Left colon (tissue), 2 donors: ENCODE results near the gene PNMA6E. TPM values are rescaled to one million over a fixed set of nuclear protein-coding genes. Genes with fewer than 3 reads are reported as not detected.

Experiments
- ATAC-seq: fragments of 200-7000 bp; cut with Tn5 transposase; one replicate; pipeline ENCODE4 v1.9.1; 2020; ENCODE audit warnings: mild to moderate bottlenecking, moderate library complexity
- DNase-seq, 2 donors: peaks; one replicate each; pipeline ENCODE4 v3.0.0-alpha.2; 2020
- intact Hi-C, 2 donors: fragments of 100-400 bp; cut with DNase I in 1 of 2; cut with micrococcal nuclease in 1 of 2; formaldehyde crosslinking; loops; one replicate each; pipeline versions ENCODE4 v1.11.2 to v1.14.0; 2022; cut with DNase I, micrococcal nuclease
- total RNA-seq, 2 donors: library from RNA; stranded (reverse); fragmentation: NEBNext Ultra II Directional; extraction: Animal tissue kit (Norgen Biotek cat#: 25700); gene quantifications; one replicate each; pipeline ENCODE4 v1.2.1, GENCODE V29; 2021
- donor health status: DM: no; HTN: no; CAD: no.
- donor health status: DM: yes; HTN: yes; CAD: no.

PNMA6E gene
- total RNA-seq, 2 donors from 2014 or later = not detected

DNA sequence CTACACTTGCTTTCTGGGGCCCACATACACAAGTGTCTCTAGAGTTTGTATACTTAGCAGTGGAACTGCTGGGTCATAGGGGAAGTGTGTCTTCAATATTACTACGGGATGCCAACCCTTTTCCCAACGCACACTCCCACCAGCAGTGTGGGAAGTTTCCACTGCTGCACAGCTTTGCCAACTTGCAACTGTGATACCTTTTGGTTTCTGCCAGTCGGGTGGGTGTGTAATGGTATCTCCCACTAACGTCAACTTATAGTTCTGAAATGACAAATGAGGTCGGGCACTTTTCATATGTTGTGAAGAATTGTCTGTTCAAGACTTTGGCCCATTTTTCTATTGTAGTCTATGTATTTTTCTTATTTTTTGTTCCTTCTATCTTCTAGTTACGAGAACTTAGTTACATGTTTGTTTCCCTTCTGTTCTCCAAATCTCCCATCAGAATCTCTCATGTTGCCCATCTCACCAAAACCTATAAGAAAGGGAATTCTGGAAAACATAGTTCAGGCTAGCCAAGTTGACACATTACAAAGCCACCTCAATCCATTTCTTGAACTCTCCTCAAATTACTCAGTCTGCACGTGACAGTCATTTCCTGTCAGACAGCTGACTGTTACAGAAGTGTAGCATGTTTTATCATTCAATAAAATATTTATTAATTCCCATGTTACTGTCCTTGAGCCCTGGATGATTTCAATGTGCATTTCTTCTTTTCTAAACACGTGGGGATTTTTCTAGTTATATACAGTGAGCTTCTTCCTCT, 30.7 kb downstream of the PNMA6E start:
- DNase-seq (no peak), ATAC-seq (no peak)
- intact Hi-C loops = no loop called here

DNA sequence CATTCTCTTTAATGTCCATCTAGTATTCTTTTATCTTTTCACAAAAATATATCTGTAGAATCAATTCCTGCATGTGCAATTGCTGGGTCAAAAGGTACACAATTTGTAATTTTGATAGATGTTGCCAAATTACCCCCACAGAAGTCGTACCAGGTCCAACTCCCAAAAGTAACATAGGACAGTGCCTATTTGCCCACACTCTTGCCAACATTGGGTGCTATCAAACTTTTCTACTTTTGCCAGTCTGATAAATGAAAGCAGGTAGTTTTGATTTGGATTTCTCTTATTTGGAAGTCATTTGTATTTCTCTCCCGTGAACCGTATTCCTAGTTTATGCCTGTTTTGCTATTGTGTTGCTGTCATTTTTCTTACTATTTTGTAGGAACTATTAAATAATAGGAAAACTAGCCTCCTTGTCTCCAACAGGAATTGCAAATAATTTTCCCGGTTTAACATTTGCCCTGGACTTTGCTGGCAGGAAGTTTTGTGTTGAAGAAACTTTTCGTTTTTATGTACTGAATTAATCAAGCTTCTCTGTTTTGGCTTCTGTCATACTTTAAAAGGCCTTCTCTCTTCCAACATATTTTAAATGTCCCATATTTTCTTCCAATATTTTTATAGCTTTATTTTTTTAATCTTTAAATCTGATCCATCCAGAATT, 34.1 kb downstream of the PNMA6E start:
- DNase-seq (no peak), ATAC-seq (no peak)
- intact Hi-C loops = no loop called here

DNA sequence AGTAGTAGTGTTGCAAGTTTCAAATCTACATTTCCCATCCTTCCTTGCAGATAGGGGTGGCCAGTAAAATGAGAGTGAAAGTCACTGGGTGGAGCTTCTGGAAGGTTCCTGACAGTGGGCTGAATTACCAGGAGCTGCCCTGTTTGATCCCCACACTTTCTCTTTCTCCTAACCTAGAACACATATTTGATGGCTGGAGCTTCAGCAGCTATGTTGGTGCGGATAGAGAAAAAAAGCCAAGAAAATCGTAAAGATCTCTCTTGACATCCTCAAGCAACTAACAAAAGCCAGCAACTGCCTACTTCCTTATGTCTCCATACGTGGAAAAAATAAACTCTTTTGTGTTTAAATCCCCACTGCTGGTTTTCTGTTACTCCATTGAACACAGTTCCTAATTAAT, 35.0 kb downstream of the PNMA6E start:
- DNase-seq = no peak
- intact Hi-C loops = no loop called here
- ATAC-seq = no peak

DNA sequence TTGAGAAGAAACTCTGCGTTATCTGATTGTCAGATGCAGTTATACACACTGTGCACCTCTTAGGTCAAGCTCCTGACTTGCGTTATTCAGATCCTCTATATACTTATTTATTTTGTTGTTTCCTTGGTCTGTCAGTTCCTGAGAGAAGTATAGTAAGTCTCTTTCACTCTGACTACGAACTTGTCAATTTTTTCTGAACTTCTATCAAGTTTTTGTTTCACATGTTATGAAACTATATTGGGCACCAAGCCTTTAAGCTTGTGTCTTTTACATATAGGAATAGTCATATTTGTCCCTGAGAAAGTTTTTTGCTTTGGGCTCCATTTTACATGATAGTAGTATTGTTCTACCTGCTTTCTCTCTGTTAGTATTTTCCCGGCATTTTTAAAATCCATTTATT, 35.5 kb downstream of the PNMA6E start:
- no peak for ATAC-seq
- DNase-seq = no peak
- intact Hi-C loops = no loop called here

DNA sequence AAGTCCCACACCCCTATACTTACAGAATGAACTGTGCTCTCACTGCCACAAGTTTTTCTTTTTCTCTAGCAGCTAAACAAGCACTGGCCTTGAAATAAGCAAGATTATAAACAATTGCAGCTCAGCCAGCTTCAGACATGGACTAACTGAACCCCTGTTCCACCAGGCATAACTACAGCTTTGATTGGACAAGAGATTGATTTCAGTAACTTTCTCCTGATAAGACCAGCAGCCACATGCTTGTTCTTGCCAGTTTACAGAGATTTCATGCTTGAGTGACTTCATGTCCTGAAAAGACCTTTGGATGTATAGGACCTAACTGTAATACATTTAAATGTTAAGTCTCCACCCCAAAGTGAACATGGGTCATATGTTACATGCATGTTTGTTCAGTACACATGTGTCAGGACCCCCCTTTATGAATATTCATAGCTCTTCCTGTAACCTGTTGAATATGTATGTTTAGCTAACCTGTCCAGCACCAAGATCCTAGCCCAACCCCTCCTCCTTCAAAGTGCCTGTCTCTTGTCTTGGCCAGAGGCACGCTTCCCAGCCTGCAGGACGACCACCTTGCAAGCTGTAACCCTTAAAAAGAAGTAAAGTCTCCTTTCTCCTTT, 39.3 kb downstream of the PNMA6E start:
- ATAC-seq = no peak
- intact Hi-C loops = no loop called here
- no peak for DNase-seq

DNA sequence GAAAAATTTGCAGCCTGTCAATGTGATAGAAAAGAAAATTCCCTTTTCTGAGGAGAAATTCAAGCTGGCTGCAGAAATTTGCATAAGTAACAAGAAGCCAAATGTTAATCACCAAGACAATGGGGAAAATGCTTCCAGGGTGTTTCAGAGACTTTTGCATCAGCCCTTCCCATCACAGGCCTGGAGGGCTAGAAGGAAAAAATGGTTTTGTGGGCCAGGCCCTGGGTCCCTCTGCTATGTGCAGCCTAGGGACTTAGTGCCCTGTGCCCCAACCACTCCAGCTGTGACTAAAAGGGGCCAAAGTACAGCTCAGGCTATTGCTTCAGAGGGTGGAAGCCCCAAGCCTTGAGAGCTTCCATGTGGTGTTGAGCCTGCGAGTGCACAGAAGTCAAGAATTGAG, 43.3 kb downstream of the PNMA6E start:
- intact Hi-C loops = no loop called here
- DNase-seq = no peak
- no peak for ATAC-seq

DNA sequence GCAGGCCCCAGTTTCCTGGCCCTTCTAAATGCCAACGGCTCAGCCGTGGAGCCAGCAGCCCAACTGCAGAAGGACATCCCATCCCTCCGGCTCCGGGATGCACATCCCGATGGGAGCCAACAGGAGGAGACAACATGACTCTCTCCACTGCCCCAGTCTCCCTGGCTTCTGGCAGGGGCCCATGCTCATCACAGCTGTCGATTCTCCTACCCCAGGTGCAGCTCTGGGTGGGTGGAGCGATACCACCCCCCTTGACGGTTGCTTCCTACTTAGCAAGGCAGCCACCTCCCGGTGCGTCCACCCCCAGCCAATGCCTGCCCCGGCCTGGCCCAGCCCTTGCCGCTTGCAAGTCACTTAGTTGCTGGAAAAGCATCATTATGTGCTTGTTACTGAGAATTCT, 47.7 kb downstream of the PNMA6E start:
- no peak for ATAC-seq
- DNase-seq = no peak
- intact Hi-C loops = no loop called here

DNA sequence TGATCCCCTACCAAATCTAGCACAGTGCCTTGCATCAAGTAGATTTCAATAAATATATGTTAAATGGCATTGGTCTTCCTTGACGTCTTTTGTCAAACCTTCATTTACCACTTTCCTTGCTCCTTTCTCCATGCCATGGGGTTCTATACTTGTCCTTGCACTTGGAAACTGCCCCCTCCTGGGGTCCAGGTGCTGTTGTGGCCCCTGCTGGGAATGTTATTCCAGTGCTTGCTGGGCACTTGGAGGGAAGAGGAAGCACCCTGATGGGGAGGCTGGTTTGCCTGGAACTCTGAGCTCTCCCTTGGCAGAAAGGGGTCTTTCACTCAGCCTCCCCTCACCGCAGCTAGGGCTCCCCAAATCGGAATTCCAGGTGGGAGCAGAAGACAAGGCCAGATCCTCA, 48.3 kb downstream of the PNMA6E start:
- DNase-seq = no peak
- intact Hi-C loops = no loop called here
- no peak for ATAC-seq

DNA sequence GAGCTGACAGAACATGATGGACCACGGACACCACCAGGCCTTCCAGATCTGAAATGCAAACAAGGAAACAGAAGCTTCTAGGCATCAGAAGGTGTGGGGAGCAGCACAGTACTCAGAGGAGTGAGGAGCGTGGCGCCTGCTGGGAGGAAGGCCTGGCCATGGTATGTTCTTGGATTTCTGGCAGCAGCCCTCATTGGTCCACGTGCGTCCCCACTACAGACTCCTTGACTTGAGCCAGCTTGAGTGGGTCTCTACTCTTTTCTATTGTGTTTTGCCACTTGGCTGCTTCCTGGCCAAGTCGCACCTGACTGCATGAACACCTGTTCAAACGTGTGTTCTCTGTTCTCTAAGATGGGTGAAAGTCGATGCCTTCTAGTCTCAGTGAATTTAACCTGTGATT, 49.2 kb downstream of the PNMA6E start:
- no peak for ATAC-seq
- intact Hi-C loops = no loop called here
- DNase-seq = no peak

DNA sequence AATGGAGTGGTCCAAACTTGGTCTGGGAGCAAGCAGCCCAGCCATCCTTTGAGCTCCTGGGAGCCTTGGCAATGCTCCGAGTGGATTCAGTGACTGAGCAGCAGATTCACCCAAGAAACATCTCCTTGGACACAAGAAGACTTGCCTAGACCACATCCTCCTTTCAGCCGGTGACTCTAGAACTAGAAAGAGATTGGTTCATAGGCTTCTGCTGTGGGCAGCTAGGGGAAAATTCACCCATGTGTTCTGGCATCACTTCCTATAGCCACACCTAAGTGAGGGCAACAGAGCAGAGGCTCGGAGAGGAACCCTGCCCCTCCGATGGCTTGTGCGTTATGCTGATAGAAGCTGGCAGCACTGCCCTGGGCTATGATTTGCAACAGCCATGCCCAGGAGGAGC, 51.2 kb downstream of the PNMA6E start:
- intact Hi-C loops = no loop called here
- ATAC-seq (no peak), DNase-seq (no peak)

DNA sequence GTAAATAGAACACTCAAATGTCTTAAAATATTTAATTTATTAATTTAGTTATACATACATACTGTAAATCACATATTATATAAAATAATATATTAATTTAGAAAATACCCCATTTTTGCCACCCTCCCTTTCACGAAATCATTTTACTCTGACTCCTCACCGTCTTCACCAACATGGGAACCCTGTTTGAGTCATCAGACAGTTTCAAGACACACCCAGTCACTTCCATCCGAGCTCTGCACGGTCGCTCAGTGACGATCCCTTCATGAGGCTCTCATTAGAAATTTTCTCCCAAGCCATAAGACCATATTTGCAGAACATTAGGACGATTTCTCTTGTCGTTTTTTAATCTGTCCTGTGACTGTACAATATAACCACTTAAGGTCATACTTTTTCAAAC, 52.7 kb downstream of the PNMA6E start:
- intact Hi-C loops = no loop called here

DNA sequence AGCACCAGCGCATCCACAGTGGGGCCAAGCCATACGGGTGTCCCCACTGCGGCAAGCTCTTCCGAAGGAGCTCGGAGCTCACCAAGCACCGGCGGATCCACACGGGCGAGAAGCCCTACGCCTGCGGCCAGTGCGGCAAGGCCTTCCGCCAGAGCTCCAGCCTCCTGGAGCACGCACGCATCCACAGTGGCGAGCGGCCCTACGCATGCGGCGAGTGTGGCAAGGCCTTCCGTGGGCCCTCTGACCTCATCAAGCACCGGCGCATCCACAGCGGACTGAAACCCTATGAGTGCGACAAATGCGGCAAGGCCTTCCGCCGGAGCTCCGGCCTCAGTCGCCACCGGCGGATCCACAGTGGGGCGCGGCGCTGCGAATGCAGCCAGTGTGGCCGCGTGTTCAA, 53.6 kb downstream of the PNMA6E start:
- no peak for ATAC-seq
- DNase-seq = no peak
- intact Hi-C loops = no loop called here

More for the DNA sequence above, 52.7 kb downstream of the PNMA6E start:
- DNase-seq = no peak
- no peak for ATAC-seq

Other genes starting within 250 kb of the PNMA6E start
- not detected for gene MAGEA1, start 222.1 kb downstream of the PNMA6E start, total RNA-seq
- not detected for gene PNMA6F, start 79.6 kb downstream of the PNMA6E start, total RNA-seq
- 1 to 10 TPM; 5.2 to 6.2 TPM for gene ZNF275, start 67.2 kb downstream of the PNMA6E start, total RNA-seq
- under 1 TPM; 0.18 to 0.50 TPM for gene ZFP92, start 10.1 kb upstream of the PNMA6E start, total RNA-seq
- under 1 TPM; 0.42 to 0.73 TPM for gene TREX2, start 44.7 kb upstream of the PNMA6E start, total RNA-seq
- gene HAUS7, start 69.2 kb upstream of the PNMA6E start, total RNA-seq = 10 to 100 TPM; 13.0 to 19.0 TPM
- 1 to 10 TPM; 7.8 to 9.9 TPM for gene BGN, start 93.6 kb upstream of the PNMA6E start, total RNA-seq
- under 1 TPM; 0.08 to 0.21 TPM for gene ATP2B3, start 116.3 kb upstream of the PNMA6E start, total RNA-seq
- gene CCNQ, start 197.8 kb upstream of the PNMA6E start, total RNA-seq = 10 to 100 TPM; 20.4 to 21.8 TPM
- not detected for gene DUSP9, start 245.9 kb upstream of the PNMA6E start, total RNA-seq